Prostate gland (tissue), 2 donors: Measurements from ENCODE around the gene SLC44A5.

Experiments used
- POLR2A ChIP-seq: fragments of 450-650 bp; IDR thresholded peaks from one replicate; pipeline ENCODE4 v1.6.1; 2016; ENCODE audit warnings: antibody characterized with exemption, mild to moderate bottlenecking
- TF ChIP-seq, protein P1 (sequence below), 4 experiments: fragments of 200-600 bp in 2 of 4; fragments of 450-650 bp in 2 of 4; sonication (generic) in 2 of 4; IDR thresholded peaks; 1 replicate in 3 of 4; 2 replicates in 1 of 4; pipeline ENCODE4 v1.5.1; 2016 to 2019; ENCODE audit warnings: antibody characterized with exemption in 4 of 4, mild to moderate bottlenecking in 2 of 4, moderate library complexity in 2 of 4

DNA sequence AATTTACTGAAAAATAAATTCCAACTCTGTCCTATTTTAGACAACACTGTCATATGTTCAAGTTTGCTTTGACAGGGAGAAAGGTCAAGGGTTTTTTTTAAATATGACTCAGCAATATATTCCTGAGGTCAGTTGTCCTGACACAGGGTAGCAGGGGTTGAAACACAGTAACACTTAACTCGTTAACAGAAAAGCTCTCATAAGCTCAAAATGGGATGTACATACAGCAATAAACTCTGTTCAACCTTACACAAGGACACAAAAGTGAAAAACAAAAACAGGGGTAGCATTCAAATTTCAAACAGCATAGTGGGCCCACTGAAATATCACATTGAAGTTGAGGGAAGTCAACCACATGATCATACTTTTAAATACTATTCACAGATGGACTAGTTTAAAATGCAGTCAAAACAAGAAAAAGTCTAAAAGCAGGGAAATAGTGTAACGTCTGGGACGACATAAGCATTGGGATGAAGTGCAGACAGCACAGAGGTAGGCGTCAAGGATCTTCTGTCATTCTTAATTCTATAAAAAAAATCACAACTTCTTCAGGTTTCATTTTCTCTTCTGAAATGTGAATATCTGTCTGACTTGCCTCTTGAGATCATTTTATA lies 89.9 kb downstream of the SLC44A5 start:
- TF ChIP-seq, protein P1, sequence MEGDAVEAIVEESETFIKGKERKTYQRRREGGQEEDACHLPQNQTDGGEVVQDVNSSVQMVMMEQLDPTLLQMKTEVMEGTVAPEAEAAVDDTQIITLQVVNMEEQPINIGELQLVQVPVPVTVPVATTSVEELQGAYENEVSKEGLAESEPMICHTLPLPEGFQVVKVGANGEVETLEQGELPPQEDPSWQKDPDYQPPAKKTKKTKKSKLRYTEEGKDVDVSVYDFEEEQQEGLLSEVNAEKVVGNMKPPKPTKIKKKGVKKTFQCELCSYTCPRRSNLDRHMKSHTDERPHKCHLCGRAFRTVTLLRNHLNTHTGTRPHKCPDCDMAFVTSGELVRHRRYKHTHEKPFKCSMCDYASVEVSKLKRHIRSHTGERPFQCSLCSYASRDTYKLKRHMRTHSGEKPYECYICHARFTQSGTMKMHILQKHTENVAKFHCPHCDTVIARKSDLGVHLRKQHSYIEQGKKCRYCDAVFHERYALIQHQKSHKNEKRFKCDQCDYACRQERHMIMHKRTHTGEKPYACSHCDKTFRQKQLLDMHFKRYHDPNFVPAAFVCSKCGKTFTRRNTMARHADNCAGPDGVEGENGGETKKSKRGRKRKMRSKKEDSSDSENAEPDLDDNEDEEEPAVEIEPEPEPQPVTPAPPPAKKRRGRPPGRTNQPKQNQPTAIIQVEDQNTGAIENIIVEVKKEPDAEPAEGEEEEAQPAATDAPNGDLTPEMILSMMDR (IDR thresholded peaks at IDR 0.05): no peak
- TF ChIP-seq POLR2A: no peak
